ENCODE measurements around the gene GET3. TPM values are rescaled to one million over a fixed set of nuclear protein-coding genes. Genes with fewer than 3 reads are reported as not detected.

The GET3 gene
- polyA plus RNA-seq, 1 of the 3 experiments (the other 2 are of a cell fraction): 264 TPM

DNA sequence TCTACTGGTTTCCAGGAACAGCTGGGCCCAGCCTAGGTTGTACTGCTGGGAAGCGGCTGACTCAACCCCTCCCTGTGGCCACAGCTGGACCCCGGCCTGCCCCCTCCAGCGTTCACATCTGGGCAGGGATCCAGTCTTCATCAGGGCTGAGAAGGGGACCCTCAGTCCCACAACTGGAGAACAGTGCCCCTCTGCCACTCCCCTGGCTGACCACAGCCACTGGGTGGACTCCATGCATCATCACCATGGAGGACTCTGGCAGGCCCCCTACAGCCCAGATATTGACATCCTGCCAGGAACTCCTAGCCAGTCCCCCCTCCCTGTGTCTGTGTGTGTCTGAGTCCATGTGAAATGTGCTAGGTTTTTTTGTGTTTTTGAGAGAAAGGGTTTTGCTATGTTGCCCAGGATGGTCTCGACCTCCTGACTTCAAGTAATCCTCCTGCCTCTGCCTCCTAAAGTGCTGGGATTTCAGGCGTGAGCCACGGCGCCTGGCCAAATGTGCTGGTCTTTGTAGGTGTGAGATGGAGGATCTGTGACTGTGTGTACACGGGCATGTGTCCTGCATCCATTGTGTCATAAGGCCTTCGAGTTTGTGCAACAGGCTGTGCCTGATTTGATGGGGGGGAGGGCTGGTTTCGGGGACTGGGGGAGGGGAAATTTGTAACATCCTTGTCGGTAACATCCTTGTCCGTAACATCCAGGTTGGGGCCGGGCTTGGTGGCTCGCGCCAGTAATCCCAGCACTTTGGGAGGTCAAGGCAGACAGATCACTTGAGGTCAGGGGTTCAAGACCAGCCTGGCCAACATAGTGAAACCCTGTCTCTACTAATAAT, 42.1 kb downstream of the GET3 start (continued):
- TF ChIP-seq, protein P1, sequence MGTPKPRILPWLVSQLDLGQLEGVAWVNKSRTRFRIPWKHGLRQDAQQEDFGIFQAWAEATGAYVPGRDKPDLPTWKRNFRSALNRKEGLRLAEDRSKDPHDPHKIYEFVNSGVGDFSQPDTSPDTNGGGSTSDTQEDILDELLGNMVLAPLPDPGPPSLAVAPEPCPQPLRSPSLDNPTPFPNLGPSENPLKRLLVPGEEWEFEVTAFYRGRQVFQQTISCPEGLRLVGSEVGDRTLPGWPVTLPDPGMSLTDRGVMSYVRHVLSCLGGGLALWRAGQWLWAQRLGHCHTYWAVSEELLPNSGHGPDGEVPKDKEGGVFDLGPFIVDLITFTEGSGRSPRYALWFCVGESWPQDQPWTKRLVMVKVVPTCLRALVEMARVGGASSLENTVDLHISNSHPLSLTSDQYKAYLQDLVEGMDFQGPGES (IDR thresholded peaks at IDR 0.05; ENCODE audit: low read depth, low read length): no peak

DNA sequence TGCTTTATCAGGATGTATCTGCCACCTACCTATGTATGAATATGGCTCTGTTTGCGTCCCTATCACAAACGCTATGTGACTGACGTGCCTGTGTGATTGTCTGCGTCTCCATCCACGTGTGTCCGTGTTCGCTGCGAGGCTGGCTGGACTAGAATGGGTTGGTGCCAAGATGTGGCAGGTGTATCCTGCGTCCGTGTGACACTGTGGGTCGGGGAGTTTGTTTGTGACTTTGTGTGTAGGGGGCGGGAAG, 44.8 kb downstream of the GET3 start:
- Histone ChIP-seq H3K4me2 (peak overlapping the region; percentile 91), H2AFZ (ENCODE audit: low read depth) (peak overlapping the region; percentile 66; the same call in 1 of the 2 replicates), H4K20me1 (ENCODE audit: insufficient read depth) (no peaks in the 10 kb centered on the region), H3K4me3 (ENCODE audit: low read depth in 2 of 2, low read length in 1 of 2) (peak overlapping the region; percentile 51 to 59), H3K36me3 (replicated peaks in 1 of 2; ENCODE audit: control insufficient read depth in 1 of 2, insufficient read depth in 2 of 2, low read length in 1 of 2) (no peaks in the 10 kb centered on the region), H3K9me3 (no peaks in the 10 kb centered on the region), H3K27ac (ENCODE audit: low read depth in 2 of 2, low read length in 1 of 2) (peak overlapping the region; percentile 97 to 98), H3K79me2 (ENCODE audit: insufficient read depth) (no peaks in the 10 kb centered on the region), H3F3A (replicated peaks; ENCODE audit: insufficient read depth) (peaks cover 65% of the 10 kb centered on the region), H3K4me1 (ENCODE audit: control insufficient read depth in 1 of 2, insufficient read depth in 2 of 2, low read depth in 1 of 2, low read length in 1 of 2) (peaks cover 42 to 70% of the 10 kb centered on the region in 2 experiments; a peak in 3 of 4 replicates), H3K9me2 (no peaks in the 10 kb centered on the region), H3K9ac (peak overlapping the region; percentile 68; the same call in 1 of the 2 replicates), H3K27me3 (ENCODE audit: insufficient read depth) (no peaks in the 10 kb centered on the region)
- ChIA-PET POLR2A (interaction anchor here (0.7 to 2.1 kb wide), 5 partner anchors 10 to 1444 kb away, joined by 3 to 63 read pairs (median 4); partner anchors contain the start of genes FBXW9, GET3 and JUNB), CTCF (interaction anchor here (1.0 to 12.1 kb wide), 5 partner anchors 15 to 273 kb away, joined by 3 to 447 read pairs (median 7); partner anchors contain the start of genes JUNB, PRDX2 and THSD8)
- DNase-seq: no peak
- TF ChIP-seq YY1 (IDR thresholded peaks at IDR 0.05; ENCODE audit: low read depth): no peak
- TF ChIP-seq, protein P2, sequence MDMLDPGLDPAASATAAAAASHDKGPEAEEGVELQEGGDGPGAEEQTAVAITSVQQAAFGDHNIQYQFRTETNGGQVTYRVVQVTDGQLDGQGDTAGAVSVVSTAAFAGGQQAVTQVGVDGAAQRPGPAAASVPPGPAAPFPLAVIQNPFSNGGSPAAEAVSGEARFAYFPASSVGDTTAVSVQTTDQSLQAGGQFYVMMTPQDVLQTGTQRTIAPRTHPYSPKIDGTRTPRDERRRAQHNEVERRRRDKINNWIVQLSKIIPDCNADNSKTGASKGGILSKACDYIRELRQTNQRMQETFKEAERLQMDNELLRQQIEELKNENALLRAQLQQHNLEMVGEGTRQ (IDR thresholded peaks at IDR 0.05; ENCODE audit: borderline replicate concordance, low read depth, low read length): no peak
- TF ChIP-seq NRF1 (IDR thresholded peaks at IDR 0.05; ENCODE audit: low read depth, low read length): no peak
- no peak for TF ChIP-seq MXI1 (IDR thresholded peaks at IDR 0.05; ENCODE audit: low read depth, low read length)
- TF ChIP-seq EP300 (IDR thresholded peaks at IDR 0.05; ENCODE audit: borderline replicate concordance in 1 of 2, low read depth in 1 of 2, low read length in 1 of 2): no peak
- no peak for TF ChIP-seq GABPA (IDR thresholded peaks at IDR 0.05; ENCODE audit: low read depth)
- TF ChIP-seq RAD21 (IDR thresholded peaks at IDR 0.05; ENCODE audit: low read length): no peak
- TF ChIP-seq SMC3 (IDR thresholded peaks at IDR 0.05; ENCODE audit: low read depth, low read length): no peak
- TF ChIP-seq, protein P3, sequence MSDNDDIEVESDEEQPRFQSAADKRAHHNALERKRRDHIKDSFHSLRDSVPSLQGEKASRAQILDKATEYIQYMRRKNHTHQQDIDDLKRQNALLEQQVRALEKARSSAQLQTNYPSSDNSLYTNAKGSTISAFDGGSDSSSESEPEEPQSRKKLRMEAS (IDR thresholded peaks at IDR 0.05; ENCODE audit: low read depth): no peak
- TF ChIP-seq RXRA (IDR thresholded peaks at IDR 0.05; ENCODE audit: borderline replicate concordance, low read depth): no peak
- TF ChIP-seq NFIC (IDR thresholded peaks at IDR 0.05; ENCODE audit: borderline replicate concordance): no peak
- TF ChIP-seq RFX5 (IDR thresholded peaks at IDR 0.05; ENCODE audit: low read length): no peak
- WGBS (ENCODE audit: low lambda C conversion rate): 42% methylated on average over 12 of the region's 12 CpGs
